ENCODE results near the gene DCTD.

DNA sequence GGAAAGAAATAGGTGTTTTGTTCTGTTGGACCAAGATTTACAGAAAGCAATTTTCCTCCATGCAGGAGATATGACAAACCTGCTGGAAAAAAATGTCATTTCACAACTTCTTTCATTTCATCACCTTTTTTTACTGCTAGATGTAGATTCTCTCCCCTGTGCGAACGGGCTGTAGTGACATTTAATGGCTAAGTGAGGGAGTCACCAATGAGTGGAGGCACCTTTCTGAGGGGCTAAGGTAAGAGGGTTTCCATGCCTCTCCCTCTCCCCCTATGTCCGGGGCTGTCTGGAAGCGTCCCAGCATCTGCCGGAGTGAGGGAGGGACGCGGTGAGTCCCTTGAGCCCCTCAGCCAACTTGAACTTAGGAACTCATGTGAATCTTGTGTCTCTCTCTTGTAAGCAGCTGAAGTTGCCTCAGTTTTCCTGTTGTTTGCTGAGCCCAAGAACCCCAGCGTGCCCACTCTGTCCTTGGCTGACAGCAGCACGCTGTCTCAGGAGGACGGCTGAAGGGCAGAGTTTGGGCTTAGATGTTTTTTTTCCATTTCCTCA, 42.3 kb downstream of the DCTD start:
- TF ChIP-seq, protein P1, sequence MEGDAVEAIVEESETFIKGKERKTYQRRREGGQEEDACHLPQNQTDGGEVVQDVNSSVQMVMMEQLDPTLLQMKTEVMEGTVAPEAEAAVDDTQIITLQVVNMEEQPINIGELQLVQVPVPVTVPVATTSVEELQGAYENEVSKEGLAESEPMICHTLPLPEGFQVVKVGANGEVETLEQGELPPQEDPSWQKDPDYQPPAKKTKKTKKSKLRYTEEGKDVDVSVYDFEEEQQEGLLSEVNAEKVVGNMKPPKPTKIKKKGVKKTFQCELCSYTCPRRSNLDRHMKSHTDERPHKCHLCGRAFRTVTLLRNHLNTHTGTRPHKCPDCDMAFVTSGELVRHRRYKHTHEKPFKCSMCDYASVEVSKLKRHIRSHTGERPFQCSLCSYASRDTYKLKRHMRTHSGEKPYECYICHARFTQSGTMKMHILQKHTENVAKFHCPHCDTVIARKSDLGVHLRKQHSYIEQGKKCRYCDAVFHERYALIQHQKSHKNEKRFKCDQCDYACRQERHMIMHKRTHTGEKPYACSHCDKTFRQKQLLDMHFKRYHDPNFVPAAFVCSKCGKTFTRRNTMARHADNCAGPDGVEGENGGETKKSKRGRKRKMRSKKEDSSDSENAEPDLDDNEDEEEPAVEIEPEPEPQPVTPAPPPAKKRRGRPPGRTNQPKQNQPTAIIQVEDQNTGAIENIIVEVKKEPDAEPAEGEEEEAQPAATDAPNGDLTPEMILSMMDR (conservative IDR thresholded peaks at IDR 0.05 in 1 of 2, IDR thresholded peaks at IDR 0.05 in 1 of 2; ENCODE audit: low read depth in 1 of 2, low read length in 2 of 2): no peak
- TF ChIP-seq EZH2 (IDR thresholded peaks at IDR 0.05; ENCODE audit: low read length, missing control alignments): no peak

Measured in fibroblast of lung (primary cell).